H1 (cell line): ENCODE measurements around the gene SH2D4B. TPM values are rescaled to one million over a fixed set of nuclear protein-coding genes. Genes with fewer than 3 reads are reported as not detected.

ENCODE experiments used
- CTCF ChIA-PET: fragments of 300-600 bp; sonication (Branson Sonifier 250); formaldehyde crosslinking; loops from one replicate; lab custom pipeline; 2021; ENCODE audit not compliant: partially characterized antibody; lab: Charles Lee
- POLR2A ChIA-PET: fragments of 300-600 bp; sonication (Branson Sonifier 250); formaldehyde crosslinking; loops from one replicate; lab custom pipeline; 2021; ENCODE audit warnings: inconsistent platforms; ENCODE audit not compliant: partially characterized antibody; lab: Charles Lee
- DNase-seq, 2 experiments: peaks; one replicate each; pipeline versions ENCODE4 v3.0.0 to v3.0.0-alpha.2; 2010 to 2022; ENCODE audit warnings: low spot score in 2 of 2, low read depth in 1 of 2, mixed read lengths in 1 of 2
- FAIRE-seq: peaks from 2 replicates; lab custom pipeline; 2011; peaks lifted over from hg19 to GRCh38; lab: Jason Lieb, UNC
- H2AFZ ChIP-seq: 2 replicates; pipeline ENCODE4 v1.8.1; 2012; ENCODE audit warnings: low read length, inconsistent platforms
- H2AK5ac ChIP-seq: 2 replicates; pipeline ENCODE4 v1.6.1; 2013; ENCODE audit warnings: low read depth, low read length
- H2BK120ac ChIP-seq: replicated peaks from 2 replicates; pipeline ENCODE3; 2013; ENCODE audit warnings: low read depth, low read length, inconsistent platforms
- H2BK12ac ChIP-seq: 2 replicates; pipeline ENCODE4 v1.6.1; 2013; ENCODE audit warnings: low read depth, low read length
- H2BK15ac ChIP-seq: 2 replicates; pipeline ENCODE4 v1.6.1; 2013; ENCODE audit warnings: low read length
- H2BK20ac ChIP-seq: 2 replicates; pipeline ENCODE4 v1.6.1; 2013; ENCODE audit warnings: low read length
- H2BK5ac ChIP-seq: 2 replicates; pipeline ENCODE4 v1.6.1; 2013; ENCODE audit warnings: low read depth, low read length
- H3K14ac ChIP-seq: 2 replicates; pipeline ENCODE4 v1.6.1; 2013; ENCODE audit warnings: inconsistent platforms; ENCODE audit not compliant: insufficient read length
- H3K18ac ChIP-seq: 2 replicates; pipeline ENCODE4 v1.6.1; 2013; ENCODE audit warnings: low read length; ENCODE audit errors: extremely low read depth
- H3K23ac ChIP-seq: 2 replicates; pipeline ENCODE4 v1.6.1; 2013; ENCODE audit warnings: inconsistent platforms; ENCODE audit not compliant: insufficient read length
- H3K23me2 ChIP-seq: 2 replicates; pipeline ENCODE4 v1.6.1; 2013; ENCODE audit warnings: low read depth, low read length
- H3K27ac ChIP-seq: 2 replicates; pipeline ENCODE4 v1.6.1; 2011; ENCODE audit warnings: low read depth, low read length, inconsistent platforms
- H3K27me3 ChIP-seq, 4 experiments: replicated peaks in 1 of 4; 1 replicate in 1 of 4; 2 replicates in 3 of 4; pipeline versions ENCODE4 v1.6.1 to v1.8.1; 2011 to 2013; ENCODE audit warnings: low read length in 3 of 4, mild to moderate bottlenecking in 3 of 4, inconsistent platforms in 2 of 4, mixed read lengths in 2 of 4, moderate library complexity in 1 of 4; ENCODE audit not compliant: control insufficient read depth in 3 of 4, insufficient read depth in 3 of 4; ENCODE audit errors: extremely low read depth in 1 of 4
- H3K36me3 ChIP-seq, 4 experiments: 2 replicates each; pipeline versions ENCODE4 v1.6.1 to v1.8.1; 2011 to 2013; ENCODE audit warnings: mild to moderate bottlenecking in 4 of 4, low read length in 3 of 4, moderate library complexity in 2 of 4, control low read depth in 1 of 4, inconsistent platforms in 1 of 4; ENCODE audit not compliant: insufficient read depth in 4 of 4, control insufficient read depth in 2 of 4
- H3K4ac ChIP-seq: replicated peaks from 2 replicates; pipeline ENCODE3; 2013; ENCODE audit warnings: low read length, low read depth, mixed read lengths, inconsistent platforms; ENCODE audit not compliant: insufficient read length
- H3K4me1 ChIP-seq, 4 experiments: replicated peaks in 1 of 4; 1 replicate in 1 of 4; 2 replicates in 3 of 4; pipeline versions ENCODE4 v1.6.1 to v1.8.1; 2011 to 2013; ENCODE audit warnings: low read length in 3 of 4, inconsistent platforms in 2 of 4, mixed read lengths in 1 of 4; ENCODE audit not compliant: insufficient read depth in 4 of 4, control insufficient read depth in 3 of 4
- H3K4me2 ChIP-seq, 2 experiments: 2 replicates each; pipeline versions ENCODE4 v1.6.1 to v1.8.1; 2011 to 2013; ENCODE audit warnings: low read depth in 2 of 2, low read length in 2 of 2, control low read depth in 1 of 2, inconsistent platforms in 1 of 2, mild to moderate bottlenecking in 1 of 2; ENCODE audit not compliant: insufficient read depth in 1 of 2
- H3K4me3 ChIP-seq, 4 experiments: fragments of 200-600, 300-600 bp in 1 of 4; sonication (generic), shearing (Covaris generic), sonication (Bioruptor Twin) in 1 of 4; 2 replicates each; pipeline versions ENCODE4 v1.5.1 to v1.8.1; 2011 to 2016; ENCODE audit warnings: low read length in 4 of 4, low read depth in 3 of 4, control low read depth in 2 of 4, inconsistent platforms in 2 of 4, mild to moderate bottlenecking in 2 of 4, mixed read lengths in 1 of 4, moderate library complexity in 1 of 4; ENCODE audit not compliant: insufficient read depth in 2 of 4; ENCODE audit errors: extremely low read depth in 1 of 4
- H3K56ac ChIP-seq: replicated peaks from 2 replicates; pipeline ENCODE3; 2013; ENCODE audit warnings: low read depth, mild to moderate bottlenecking, mixed read lengths, low read length, inconsistent platforms; ENCODE audit not compliant: insufficient read length
- H3K79me1 ChIP-seq: 2 replicates; pipeline ENCODE4 v1.6.1; 2013; ENCODE audit warnings: low read depth, low read length, control low read depth
- H3K79me2 ChIP-seq, 2 experiments: 2 replicates each; pipeline versions ENCODE4 v1.6.1 to v1.8.1; 2012 to 2013; ENCODE audit warnings: low read length in 2 of 2, mild to moderate bottlenecking in 2 of 2, inconsistent platforms in 1 of 2; ENCODE audit not compliant: insufficient read depth in 2 of 2, control insufficient read depth in 1 of 2
- H3K9ac ChIP-seq, 4 experiments: replicated peaks in 1 of 4; 1 replicate in 1 of 4; 2 replicates in 3 of 4; pipeline versions ENCODE4 v1.6.1 to v1.8.1; 2011 to 2013; ENCODE audit warnings: low read depth in 3 of 4, low read length in 3 of 4, control low read depth in 2 of 4, mild to moderate bottlenecking in 2 of 4, moderate library complexity in 2 of 4, inconsistent platforms in 1 of 4; ENCODE audit errors: extremely low read depth in 1 of 4
- H3K9me3 ChIP-seq, 2 experiments: 2 replicates each; pipeline versions ENCODE4 v1.6.1 to v1.8.1; 2012 to 2013; ENCODE audit warnings: mild to moderate bottlenecking in 2 of 2, moderate library complexity in 2 of 2, control low read depth in 1 of 2, inconsistent platforms in 1 of 2, low read depth in 1 of 2, low read length in 1 of 2, mixed read lengths in 1 of 2; ENCODE audit not compliant: insufficient read depth in 2 of 2
- H4K20me1 ChIP-seq, 2 experiments: replicated peaks in 1 of 2; 2 replicates each; pipeline versions ENCODE3 to v1.8.1; 2011 to 2013; ENCODE audit warnings: inconsistent platforms in 2 of 2, low read length in 2 of 2, mild to moderate bottlenecking in 1 of 2; ENCODE audit not compliant: insufficient read depth in 2 of 2, control insufficient read depth in 1 of 2
- H4K5ac ChIP-seq: 2 replicates; pipeline ENCODE4 v1.6.1; 2013; ENCODE audit warnings: low read length, low read depth, mixed read lengths, inconsistent platforms; ENCODE audit not compliant: insufficient read length
- H4K8ac ChIP-seq: 2 replicates; pipeline ENCODE4 v1.8.0; 2013; ENCODE audit warnings: mild to moderate bottlenecking, moderate library complexity, low read length, inconsistent platforms; ENCODE audit not compliant: insufficient read depth; ENCODE audit errors: extremely low read depth
- H4K91ac ChIP-seq: replicated peaks from 2 replicates; pipeline ENCODE3; 2013; ENCODE audit warnings: low read length, mixed read lengths, inconsistent platforms; ENCODE audit not compliant: insufficient read length
- WGBS, 2 experiments: shearing (Covaris generic) in 1 of 2; methylation state at CpG; one replicate each; pipeline versions ENCODE4 v1.1.6 to v1.1.7; 2013 to 2015; ENCODE audit warnings: low lambda C conversion rate in 2 of 2, mixed read lengths in 2 of 2, inconsistent platforms in 1 of 2, low coverage in 1 of 2, missing lambda C conversion rate in 1 of 2; ENCODE audit not compliant: insufficient replicate concordance in 2 of 2, insufficient coverage in 1 of 2, insufficient read length in 1 of 2; ENCODE audit errors: extremely low coverage in 1 of 2, missing lambda C conversion rate in 1 of 2; 5-methylcytosine and 5-hydroxymethylcytosine counted together
- polyA plus RNA-seq, 7 experiments: library from polyadenylated mRNA; depleted of rRNA in 3 of 7; stranded (reverse) in 5 of 7; unstranded in 2 of 7; fragments of >200 nt in 5 of 7; fragments of 200-250 nt in 2 of 7; gene quantifications; 1 replicate in 5 of 7; 2 replicates in 1 of 7; 4 replicates in 1 of 7; pipeline versions ENCODE4 v1.2.1 to v1.2.3, GENCODE V29; 2011 to 2013; ENCODE audit warnings: missing spikeins in 2 of 7, mixed read lengths in 2 of 7
- total RNA-seq: library from RNA; stranded (reverse); fragmentation: NEBNext Ultra II Directional; extraction: Animal tissue kit (Norgen Biotek cat#: 25700); gene quantifications from 2 replicates; pipeline ENCODE4 v1.2.1, GENCODE V29; 2021
- TF ChIP-seq, protein P1 (sequence below), 3 experiments: IDR thresholded peaks; 1 replicate in 2 of 3; 2 replicates in 1 of 3; pipeline versions ENCODE4 v1.5.1 to v1.6.1; 2011; ENCODE audit warnings: low read length in 3 of 3, mild to moderate bottlenecking in 3 of 3, inconsistent platforms in 2 of 3, low read depth in 1 of 3, moderate library complexity in 1 of 3; ENCODE audit not compliant: insufficient read depth in 1 of 3; ENCODE audit errors: control extremely low read depth in 1 of 3
- TF ChIP-seq, protein P2 (sequence below): IDR thresholded peaks from 2 replicates; pipeline ENCODE4 v1.6.1; 2011; ENCODE audit warnings: low read length, improper control_type of control experiment

SH2D4B gene
- total and polyA plus RNA-seq, 2 of the 8 experiments (the other 6 are each of a cell fraction or from before 2014, with no cell fraction given): 0.06 to 0.13 TPM

GRCh38 chr10:80553436-80553835 lies 15.7 kb downstream of the SH2D4B start:
- Histone ChIP-seq H4K5ac (no peak overlapping the region), H3K4me1 (peaks cover 0 to 8% (median 3%) of the 10 kb centered on the region in 4 experiments; a peak in 5 of 7 replicates), H3K27ac (no peak overlapping the region), H2BK5ac (no peak overlapping the region), H2BK20ac (no peak overlapping the region), H3K23me2 (no peaks in the 10 kb centered on the region; the same call in 1 of the 2 replicates), H2AFZ (no peak overlapping the region), H3K23ac (no peak overlapping the region), H3K9me3 (no peaks in the 10 kb centered on the region), H3K18ac (no peak overlapping the region), H3K27me3 (no peaks in the 10 kb centered on the region), H2BK120ac (no peak overlapping the region), H3K36me3 (no peaks in the 10 kb centered on the region), H2AK5ac (no peak overlapping the region), H3K9ac (no peak overlapping the region), H3K4me3 (no peak overlapping the region), H2BK12ac (no peak overlapping the region), H3K79me2 (no peaks in the 10 kb centered on the region), H3K14ac (no peak overlapping the region), H2BK15ac (no peak overlapping the region), H3K56ac (no peak overlapping the region), H4K20me1 (no peaks in the 10 kb centered on the region), H3K79me1 (no peaks in the 10 kb centered on the region; the same call in 1 of the 2 replicates), H4K8ac (no peak overlapping the region), H3K4me2 (no peak overlapping the region), H3K4ac (no peak overlapping the region), H4K91ac (no peak overlapping the region)
- WGBS, 2 experiments: 92% methylated on average over 5 of the region's 5 CpGs; no CpG with 5 or more reads in 1 of the 2 experiments
- FAIRE-seq (no peak), DNase-seq (peak in 1 of 2 experiments; percentile 39)
- ChIA-PET POLR2A (no interaction called here), CTCF (interaction anchor here (0.6 to 2.3 kb wide), 7 partner anchors 9 to 56 kb away, joined by 3 to 13 read pairs (median 3); partner anchors contain the start of gene SH2D4B)
- TF ChIP-seq, protein P1, sequence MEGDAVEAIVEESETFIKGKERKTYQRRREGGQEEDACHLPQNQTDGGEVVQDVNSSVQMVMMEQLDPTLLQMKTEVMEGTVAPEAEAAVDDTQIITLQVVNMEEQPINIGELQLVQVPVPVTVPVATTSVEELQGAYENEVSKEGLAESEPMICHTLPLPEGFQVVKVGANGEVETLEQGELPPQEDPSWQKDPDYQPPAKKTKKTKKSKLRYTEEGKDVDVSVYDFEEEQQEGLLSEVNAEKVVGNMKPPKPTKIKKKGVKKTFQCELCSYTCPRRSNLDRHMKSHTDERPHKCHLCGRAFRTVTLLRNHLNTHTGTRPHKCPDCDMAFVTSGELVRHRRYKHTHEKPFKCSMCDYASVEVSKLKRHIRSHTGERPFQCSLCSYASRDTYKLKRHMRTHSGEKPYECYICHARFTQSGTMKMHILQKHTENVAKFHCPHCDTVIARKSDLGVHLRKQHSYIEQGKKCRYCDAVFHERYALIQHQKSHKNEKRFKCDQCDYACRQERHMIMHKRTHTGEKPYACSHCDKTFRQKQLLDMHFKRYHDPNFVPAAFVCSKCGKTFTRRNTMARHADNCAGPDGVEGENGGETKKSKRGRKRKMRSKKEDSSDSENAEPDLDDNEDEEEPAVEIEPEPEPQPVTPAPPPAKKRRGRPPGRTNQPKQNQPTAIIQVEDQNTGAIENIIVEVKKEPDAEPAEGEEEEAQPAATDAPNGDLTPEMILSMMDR (IDR thresholded peaks at IDR 0.05; ENCODE audit: control extremely low read depth in 1 of 3, insufficient read depth in 1 of 3, low read depth in 1 of 3, low read length in 3 of 3): peak in 1 of 3 experiments; percentile 13; a peak in 1 of 4 replicates
- TF ChIP-seq, protein P2, sequence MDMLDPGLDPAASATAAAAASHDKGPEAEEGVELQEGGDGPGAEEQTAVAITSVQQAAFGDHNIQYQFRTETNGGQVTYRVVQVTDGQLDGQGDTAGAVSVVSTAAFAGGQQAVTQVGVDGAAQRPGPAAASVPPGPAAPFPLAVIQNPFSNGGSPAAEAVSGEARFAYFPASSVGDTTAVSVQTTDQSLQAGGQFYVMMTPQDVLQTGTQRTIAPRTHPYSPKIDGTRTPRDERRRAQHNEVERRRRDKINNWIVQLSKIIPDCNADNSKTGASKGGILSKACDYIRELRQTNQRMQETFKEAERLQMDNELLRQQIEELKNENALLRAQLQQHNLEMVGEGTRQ: no peak
